ENCODE results near the gene CEP131.

The CEP131 gene

GRCh38 chr17:81140695-81141094, 82.1 kb downstream of the CEP131 start:
- no peak for DNase-seq (ENCODE audit: extremely low spot score, insufficient read length, low read depth)
- no peak for FAIRE-seq

- DNase-seq (ENCODE audit: extremely low spot score, insufficient read length, low read depth) (no peak), FAIRE-seq (no peak)
Observed at GRCh38 chr17:81140018-81140417, 82.7 kb downstream of the CEP131 start.

All from GM18507 (cell line).